ENCODE measurements around the gene EGLN1.
A peak's percentile ranks its signal among the peaks of the same experiment; 100 is the strongest.

The EGLN1 gene

GRCh38 chr1:231395076-231395997 is 26.8 kb downstream of the EGLN1 start:
- peak; percentile 42 for DNase-seq

- no peak for DNase-seq
Observed at GRCh38 chr1:231393668-231394067, 28.4 kb downstream of the EGLN1 start.

- DNase-seq, result no peak
Observed at GRCh38 chr1:231392389-231393131, 29.5 kb downstream of the EGLN1 start.

DNA sequence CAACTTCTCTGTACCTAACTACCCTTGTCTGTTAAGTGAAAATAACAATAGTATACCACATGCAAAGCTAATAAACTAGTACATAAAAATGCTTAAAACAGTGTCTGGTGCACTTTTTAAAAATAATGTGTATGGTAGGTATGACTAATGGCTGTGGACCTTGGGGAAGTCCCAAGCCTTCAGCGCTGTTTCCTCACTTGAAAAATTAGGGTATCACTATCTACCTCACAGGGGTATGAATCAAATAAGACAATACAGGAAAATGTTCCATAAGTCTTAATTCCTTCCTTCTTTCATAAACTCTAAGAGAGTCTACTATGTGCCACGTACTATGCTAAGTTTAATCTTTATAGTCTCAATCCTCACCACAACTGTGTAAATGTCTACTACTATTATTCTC is 32.0 kb downstream of the EGLN1 start:
- no peak for DNase-seq

- no peak for DNase-seq
Observed at GRCh38 chr1:231387770-231388669, 34.1 kb downstream of the EGLN1 start.

DNA sequence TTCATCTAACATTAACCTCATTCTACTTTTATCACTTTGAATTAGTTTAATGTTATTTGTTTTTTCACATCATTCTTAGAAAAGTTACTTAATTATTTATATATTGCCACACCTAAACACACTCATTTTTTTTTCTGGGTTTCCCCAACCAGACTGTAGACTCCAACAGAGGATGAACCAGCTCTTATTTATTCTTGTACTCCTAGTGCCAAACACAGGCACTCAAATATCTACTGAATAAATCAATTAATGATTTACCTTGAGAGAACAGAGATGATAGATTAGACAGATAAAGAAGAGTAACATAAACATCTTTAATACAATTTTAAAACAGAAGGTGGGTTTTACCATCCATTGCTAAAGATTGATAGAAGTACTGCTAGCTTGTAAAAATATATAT is 35.6 kb downstream of the EGLN1 start:
- DNase-seq, result no peak

- no peak for DNase-seq
Observed at GRCh38 chr1:231385416-231385748, 36.7 kb downstream of the EGLN1 start.

DNA sequence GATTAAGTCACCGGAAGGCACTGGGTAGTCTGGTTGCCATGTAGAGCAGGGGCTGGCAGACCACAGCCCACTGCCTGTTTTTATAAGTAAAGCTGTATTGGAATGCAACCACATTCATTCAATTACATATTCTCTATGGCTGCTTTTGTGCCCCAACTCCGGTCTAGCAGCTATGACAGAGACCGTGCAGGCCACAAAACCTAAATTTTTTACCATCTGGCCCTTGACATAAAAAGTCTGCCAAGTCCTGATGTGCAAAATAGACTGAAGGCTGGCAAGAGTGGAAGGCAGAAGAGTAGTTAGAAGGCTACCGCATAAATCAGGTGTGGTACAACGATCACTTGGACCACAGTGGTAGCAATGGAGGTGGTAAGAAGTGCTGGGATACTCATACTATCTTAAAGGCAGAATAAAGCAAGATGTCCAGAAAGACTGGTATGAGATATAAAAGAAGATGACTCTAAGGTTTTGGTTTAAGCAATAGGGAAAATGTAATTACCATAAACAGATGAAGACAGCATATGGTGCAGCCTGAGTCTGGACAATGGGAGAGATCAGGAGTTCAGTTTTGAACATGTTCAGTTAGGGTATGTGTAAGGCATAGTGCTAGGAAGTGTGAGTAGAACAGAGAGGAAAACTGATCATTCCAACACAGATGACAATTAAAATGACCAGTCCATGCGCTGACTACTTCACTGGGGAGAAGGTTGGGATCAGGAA is 37.2 kb downstream of the EGLN1 start:
- DNase-seq, result no peak

GRCh38 chr1:231383159-231383860 is 38.8 kb downstream of the EGLN1 start:
- no peak for DNase-seq

DNA sequence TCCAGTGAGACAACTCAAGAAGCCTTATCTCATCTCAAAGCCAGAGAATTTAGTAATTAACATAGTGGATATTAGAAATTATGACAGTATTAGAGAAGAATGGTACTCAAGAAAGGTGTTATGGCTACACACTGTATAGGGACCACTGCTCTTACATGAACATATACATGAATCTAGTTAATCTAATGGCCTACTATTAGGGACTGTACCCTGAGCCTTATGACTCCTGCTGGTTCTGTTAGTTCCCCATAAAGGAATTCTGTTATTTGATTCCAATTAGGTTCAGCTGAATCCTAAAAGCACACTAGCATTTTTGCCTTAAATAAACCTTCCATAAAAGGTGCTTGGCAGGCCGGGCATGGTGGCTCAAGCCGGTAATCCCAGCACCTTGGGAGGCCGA is 39.7 kb downstream of the EGLN1 start:
- DNase-seq, result no peak

GRCh38 chr1:231381729-231382128 is 40.4 kb downstream of the EGLN1 start:
- no peak for DNase-seq

DNA sequence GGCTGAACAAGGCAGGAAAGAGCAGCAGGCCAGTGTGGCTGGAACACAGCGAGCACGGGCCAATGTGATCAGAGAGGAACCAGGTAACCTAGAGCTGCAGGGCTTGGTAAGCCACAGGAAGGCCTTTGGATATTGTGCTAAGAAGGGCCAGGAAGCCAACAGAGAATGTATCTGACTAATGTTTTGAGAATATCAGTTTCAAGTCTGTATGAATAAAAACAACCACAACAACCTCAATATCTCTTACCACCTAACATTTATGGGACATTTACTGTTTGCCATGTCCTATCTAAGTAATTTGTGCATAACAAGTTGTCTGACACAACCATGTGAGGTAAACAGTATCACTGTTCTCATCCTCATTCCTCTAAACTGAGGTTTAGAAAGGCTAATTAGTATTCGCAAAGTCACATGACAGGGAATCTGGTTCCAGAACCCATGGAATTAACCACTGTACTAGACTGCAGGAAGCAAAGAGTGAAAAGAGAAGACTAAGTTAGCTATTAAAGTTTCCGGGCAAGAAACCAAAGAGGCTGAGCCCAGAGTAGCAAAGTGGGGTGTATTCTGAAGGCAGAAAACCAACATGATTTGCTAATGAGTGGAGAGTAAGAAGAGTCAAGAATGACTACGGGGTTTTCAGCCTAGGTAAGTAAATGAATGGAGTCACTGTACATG is 45.1 kb downstream of the EGLN1 start:
- DNase-seq, result no peak

DNA sequence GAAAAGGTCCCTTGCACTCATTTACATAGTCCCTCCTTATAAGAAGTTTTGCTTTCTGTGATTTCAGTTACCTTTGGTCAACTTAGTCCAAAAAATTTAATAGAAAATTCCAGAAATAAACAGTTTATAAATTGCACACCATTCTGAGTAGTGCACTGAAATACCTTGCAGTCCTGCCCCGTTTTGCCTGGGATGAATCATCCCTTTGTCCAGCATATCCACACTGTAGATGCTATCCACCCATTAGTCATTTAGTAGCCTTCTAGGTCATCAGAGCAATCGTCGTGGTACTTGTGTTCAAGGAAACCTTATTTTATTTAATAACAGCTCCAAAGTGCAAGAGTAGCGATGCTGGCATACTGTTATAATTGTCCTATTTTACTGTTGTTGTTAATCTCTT is 46.0 kb downstream of the EGLN1 start:
- DNase-seq, result no peak

DNA sequence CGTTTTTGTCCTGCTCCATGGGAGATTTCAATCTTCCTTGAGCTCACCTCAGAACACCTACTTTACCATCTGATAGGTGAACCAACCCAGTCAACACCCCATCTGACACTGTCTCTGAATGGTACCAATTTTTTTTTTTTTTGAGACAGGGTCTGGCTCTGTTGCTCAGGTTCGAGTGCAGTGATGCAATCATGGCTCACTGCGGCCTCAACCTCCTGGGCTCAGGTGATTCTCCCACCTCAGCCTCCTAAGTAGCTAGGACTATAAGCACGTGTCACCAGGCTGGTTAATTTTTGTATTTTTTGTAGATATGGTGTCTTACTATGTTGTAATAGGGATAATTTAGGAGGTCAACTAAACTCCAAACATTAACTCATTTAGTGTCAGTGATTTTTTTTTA is 47.7 kb downstream of the EGLN1 start:
- DNase-seq, result no peak

DNA sequence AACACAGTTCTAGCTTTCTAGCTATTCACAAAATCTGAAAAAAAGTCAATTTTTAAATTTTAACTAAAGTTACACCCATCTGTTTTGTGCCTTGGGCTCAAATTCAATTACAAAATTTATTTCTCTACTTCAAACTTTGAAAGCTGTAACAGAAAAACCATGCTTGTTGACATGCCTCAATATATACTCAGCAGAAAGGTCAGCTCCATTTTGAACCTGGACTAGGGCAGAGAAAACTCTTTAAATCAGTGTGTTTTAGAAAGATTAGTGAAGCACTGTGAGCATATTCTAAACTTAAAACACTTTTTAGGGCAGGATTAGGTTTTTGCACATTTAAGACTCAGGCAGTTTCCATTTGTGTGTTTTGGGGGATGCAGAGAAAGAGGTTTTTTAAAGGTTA is 49.6 kb downstream of the EGLN1 start:
- DNase-seq, result no peak

DNA sequence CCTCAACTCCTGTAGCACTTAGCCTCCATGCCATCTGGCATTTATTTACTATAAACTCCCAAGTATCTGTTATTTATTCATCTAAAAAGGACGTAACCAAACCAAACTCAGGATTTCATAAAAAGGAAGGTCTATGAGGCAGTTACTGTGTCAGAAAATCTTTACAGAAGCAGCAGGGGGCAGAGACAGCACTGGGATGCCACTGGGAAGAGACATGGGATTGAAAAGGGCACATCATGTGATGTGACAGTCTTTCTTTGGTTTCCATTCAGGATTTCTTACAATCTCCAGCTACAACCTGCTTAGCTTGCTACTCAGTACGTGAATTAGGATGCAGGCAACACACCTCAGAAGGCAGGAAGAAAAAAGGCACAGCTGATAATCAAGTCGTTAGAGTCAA is 52.8 kb downstream of the EGLN1 start:
- DNase-seq, result no peak

DNA sequence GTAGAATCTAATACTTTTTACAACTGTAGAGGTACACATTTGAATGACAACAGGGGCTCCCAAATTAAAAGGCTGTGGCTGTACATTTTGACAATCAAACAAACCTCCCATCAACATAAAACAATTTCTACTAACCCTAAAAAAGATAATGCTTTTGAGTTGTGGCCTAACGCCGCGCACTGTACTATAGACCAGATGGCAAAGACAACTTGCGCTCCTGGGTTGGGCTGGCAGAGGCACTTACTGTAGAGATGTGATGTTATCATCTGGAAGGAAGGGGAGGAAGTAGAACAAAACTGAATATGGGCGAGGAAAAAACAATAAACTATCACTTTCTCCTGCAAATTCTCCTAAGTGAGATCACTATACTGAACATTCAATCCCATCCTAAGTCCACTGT is 57.9 kb downstream of the EGLN1 start:
- no peak for DNase-seq

GRCh38 chr1:231363624-231364023 is 58.5 kb downstream of the EGLN1 start:
- no peak for DNase-seq

GRCh38 chr1:231362325-231362724 is 59.8 kb downstream of the EGLN1 start:
- no peak for DNase-seq

DNA sequence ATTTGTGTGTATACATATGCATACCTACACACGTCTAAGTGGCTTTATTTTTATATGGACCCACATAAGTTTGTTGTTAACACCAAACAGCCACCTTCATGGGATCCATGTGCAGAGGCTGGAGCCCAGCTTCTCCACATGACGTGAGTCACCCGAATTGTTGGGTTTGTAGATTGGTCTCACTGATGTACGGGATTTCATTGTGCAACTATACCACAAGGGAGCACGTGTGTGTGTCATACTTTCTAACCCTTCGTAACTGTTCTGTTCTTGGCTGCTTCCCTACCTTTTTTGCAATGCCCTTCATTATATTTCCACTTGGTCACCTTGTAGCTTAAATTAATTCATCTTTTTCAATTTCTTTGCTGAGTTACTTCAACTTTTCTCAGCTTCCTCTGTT is 63.0 kb downstream of the EGLN1 start:
- no peak for DNase-seq

DNA sequence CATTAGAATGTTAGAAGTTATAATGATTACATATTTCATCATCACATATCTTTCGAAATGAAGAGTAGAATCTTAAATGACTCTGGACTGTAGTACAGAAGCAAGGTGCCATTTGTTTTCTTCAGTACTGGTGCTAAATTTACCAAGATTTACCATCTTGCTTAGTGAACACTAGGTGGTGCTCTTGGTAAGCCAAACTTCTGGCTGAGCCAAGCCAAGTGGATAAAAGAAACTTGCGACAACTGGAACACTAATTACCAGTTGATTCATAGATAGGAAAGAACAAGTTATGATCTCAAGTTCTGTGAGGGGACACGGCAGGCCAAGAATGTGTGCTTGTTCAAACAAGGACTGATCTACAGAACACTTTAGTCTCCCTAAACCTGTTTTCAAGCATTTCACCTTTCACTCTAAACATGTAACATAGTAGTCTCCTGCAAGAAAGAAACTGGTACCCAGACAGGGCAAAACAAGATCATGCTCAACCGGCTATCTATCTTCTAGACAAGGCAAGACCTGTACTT is 64.2 kb downstream of the EGLN1 start:
- no peak for DNase-seq

Data from T1000 (cell line).